ENCODE data around the gene TNFRSF1A.

The TNFRSF1A gene

DNA sequence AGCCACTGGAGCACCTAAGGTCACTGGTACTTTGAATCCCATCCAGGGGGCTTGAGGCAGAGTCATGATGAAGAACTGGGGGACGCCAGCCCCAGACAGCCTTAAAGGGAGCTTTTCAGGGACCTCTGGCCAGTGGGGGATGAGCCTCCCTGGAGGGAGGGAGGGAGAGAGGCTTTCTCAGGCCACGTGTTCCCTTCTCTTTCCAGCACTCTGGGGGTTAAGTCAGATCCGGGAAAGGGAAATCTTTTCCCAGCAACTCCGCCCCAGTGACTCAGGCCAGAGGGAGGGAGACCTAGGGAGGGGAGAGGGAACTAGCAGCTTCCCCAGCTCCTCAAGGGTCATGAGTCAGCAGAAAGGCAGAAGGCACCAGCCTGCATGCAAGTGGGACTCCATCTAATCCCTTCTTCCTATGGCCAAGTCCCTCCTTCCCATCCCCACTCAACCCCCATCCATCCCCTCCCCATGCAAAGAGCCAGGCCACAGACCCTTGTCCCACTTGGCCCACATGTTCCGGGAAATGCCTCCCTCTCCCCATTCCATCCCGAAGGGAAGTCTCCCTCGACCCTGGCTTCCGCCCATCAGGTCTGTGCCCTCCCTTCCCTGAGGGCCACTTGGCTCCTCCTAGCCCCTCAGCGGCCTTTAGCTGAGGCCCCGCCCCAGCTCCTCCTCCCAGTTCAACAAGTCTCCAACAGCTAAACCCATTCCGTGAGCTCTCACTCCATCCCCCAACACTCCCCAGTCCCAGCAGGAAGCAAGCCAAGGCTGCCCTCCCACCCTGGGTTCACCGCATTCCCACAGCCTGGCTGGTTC is 5.6 kb downstream of the TNFRSF1A start:
- no peak for DNase-seq

DNA sequence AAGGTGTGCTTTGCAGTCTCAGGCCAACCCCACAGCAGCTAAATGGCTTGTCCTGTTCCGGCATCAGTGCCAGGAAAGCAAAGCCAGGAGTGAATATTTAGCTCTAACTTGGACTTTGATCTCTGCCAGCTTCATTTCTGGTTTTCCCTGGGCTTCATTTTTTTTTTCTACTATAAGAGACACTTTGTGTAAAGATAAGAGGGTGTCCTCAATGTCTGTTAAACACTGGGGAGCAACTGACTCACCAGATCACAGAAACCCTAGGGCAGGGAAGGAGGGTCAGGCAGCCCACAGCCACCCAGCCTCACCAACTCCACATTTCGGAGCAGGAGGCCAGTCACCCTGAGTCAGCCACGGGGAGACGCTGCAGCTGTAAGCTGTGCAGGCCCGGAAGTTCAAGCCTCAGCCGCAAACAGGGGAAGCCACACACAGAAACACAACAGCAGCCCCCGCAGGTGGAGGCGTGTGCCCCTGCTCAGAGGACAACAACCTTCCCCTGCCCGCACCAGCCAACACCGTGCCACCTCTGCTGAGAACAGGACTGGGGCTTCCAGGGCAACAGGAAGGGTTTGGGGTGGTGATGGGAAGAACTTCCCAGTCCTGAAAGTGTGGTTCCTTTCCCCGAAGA is 6.3 kb downstream of the TNFRSF1A start:
- DNase-seq, result no peak

DNA sequence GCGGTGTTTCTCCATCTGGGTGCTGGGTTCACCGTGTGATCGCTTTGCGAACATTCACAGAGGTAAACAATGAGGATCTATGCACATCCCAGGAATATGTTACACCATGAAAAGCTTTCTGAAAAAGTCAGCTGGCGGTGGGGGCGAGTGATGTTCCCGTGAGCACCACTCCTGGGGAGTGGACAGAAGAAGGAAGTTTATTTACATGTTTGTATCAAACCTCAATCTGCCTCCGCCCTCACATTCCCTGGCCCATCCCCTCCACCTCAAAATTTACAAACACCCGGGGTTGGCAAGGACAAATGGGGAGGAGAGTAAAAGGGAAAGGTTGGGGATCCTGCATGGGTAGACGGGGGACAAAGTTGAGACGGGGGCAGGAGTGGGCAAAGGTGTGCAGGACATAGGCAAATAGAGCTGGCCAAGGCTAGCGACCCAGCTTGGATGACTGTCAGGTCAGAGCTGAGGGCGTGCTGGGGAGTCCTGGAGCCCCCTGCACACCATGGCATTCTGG is 6.9 kb downstream of the TNFRSF1A start:
- no peak for DNase-seq

DNA sequence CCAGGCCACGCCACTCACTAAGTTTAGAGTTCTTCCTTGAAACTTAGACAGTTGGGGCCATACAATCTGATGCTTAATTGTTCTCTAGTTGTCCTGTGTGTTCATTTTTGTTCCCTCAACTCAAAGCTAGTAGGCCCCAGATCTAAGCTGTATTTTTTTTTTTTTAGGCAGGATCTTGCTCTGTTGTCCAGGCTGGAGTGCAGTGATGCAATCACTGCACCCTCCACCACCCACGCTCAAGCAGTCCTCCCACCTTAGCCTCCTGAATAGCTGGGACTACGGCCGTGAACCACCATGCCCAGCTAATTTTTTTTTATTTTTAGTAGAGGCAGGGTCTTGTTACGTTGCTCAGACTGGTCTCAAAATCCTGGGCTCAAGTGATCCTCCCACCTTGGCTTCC is 7.5 kb downstream of the TNFRSF1A start:
- DNase-seq, result no peak

DNA sequence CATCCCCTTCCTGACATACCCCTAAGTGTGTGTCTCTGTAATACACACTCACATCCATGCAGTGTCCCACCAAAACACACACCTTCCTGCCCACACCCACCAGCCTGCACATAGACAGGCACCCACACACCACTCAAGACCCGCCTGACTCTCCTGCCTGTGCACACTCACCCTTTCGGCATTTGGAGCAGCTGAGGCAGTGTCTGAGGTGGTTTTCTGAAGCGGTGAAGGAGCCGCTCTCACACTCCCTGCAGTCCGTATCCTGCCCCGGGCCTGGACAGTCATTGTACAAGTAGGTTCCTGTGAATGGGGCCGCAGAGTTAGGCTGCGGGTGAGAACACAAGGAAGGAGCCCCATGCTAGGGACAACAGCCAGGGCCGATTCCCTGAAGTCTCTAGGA is 8.3 kb downstream of the TNFRSF1A start:
- no peak for DNase-seq

DNA sequence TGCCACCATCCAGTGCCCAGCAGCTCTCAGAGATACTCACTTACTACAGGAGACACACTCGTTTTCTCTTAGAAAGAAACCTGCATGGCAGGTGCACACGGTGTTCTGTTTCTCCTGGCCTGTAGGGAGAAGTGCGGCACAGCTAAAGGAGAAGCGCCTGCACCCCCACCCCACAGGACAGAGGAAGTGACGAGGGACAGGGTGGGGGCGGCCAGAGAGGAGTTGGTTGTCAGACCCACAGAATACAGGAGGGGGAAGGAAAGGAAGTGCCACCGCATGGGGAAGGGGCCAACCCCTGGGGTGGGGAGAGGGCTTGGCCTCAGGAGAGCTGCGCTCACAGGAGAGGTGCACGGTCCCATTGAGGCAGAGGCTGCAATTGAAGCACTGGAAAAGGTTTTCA is 8.8 kb downstream of the TNFRSF1A start:
- DNase-seq, result no peak

DNA sequence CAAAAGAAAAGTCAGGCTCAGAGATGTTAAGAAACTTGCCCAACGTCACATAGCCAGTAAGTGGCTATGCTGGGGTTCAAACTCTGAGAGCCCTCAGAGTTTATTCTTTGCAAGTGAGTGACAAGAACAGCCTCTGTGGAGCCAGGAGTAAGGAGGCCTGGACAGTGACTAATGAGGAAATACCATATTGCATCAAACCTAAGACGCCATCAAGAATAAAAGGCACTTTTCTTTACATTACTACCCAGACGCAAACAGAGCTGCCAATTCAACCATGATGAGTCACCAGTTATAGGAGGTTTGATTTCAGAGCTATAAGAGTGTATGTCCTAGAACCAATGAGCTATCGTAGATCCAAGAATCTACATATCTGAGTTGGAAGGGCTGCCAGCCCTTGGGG is 9.4 kb downstream of the TNFRSF1A start:
- DNase-seq, result no peak

DNA sequence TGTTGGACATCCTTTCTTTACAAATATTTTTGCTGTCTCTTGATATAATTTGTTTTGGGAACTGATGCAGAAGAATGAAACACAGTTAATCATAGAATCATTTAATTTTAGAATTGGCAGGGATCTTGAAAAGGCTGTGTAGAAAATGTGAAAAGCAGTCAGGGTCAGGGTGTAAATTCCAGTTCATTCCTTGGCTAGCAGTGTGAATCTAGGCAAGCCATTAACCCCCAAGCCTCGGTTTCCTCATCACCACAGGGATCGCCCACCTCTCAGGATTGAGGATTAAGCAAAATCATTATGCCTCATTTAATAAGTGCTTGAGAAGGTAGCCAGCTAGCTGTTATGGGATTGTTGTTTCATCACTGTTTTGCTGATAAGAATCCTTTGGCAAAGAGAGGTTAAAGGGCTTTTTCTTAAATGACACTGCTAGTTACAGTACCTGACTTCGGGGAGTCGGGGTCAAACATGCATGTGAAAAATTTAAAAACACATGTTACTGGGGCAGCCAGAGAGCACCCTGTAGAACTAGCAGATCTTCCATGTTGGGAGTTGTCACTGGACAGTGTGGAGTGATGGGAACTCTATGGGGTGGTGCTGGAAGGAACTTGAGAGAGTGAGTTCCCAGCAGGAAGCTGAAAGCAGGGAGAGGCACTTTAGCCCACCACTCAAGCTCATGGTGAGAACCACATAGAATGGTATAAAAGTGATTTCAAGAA is 10.7 kb downstream of the TNFRSF1A start:
- DNase-seq, result no peak

DNA sequence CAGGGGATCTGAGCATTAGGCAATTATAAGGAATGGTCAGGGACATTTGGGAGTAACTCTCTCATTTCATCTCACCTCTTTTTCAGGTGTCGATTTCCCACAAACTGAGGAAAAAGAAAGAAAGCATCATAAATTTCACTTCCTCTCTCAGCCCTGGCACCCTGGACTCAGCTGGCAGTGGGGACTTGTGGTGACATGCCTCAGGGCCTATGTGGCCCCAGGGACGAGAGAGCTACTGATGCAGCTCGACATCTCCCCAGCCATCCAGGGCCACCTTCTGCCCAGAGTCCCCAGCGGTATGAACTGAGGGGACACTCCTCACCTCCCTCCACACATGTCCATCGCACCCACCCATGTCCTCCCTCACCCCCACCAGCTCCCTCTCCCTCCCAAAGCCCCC is 11.7 kb downstream of the TNFRSF1A start:
- DNase-seq, result no peak

DNA sequence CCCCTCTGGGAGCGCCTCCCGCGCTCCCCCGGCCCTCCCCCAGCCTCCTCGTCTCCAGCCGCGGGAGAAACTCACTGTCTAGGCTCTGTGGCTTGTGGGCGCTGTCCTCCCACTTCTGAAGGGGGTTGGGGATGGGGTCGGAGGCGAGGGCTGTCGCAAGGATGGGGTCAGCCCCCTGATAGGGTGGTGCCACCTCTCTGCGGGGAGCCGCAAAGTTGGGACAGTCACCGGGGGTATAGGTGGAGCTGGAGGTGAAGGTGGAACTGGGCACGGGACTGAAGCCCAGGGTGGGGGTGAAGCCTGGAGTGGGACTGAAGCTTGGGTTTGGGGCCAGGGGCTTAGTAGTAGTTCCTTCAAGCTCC is 12.2 kb downstream of the TNFRSF1A start:
- DNase-seq, result no peak

DNA sequence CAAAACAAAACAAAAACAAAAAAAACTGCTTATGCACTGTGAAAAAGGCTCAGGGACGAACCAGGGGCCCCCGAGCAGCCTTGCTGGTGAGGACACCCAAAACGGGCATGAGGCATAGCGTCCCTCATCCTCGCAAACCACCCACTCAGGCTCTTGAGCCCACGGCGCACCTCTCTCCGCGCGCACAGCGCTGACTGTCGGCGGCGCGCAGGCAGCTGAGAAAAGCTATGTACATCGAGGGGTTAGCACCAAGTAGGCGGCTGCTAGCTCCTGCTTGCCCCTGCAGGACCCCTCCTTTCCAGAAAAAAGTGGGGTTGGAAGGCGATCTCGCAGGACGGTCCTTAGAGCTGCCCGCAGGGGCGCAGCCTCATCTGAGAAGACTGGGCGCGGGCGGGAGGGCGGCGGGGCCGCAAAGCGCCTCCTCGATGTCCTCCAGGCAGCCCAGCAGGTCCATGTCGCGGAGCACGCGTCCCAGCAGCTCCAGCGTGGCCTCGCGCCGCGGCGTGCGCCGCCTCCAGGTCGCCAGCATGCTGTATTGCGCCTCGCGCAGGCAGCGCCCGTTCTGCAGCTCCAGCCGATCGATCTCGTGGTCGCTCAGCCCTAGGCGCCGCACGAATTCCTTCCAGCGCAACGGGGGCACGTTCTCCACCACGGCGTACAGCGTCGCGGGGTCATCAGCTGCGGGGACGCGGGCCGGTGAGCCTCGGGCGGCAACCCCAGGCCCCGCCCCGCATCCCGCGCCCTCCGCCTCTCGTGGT is 12.8 kb downstream of the TNFRSF1A start:
- no peak for DNase-seq

DNA sequence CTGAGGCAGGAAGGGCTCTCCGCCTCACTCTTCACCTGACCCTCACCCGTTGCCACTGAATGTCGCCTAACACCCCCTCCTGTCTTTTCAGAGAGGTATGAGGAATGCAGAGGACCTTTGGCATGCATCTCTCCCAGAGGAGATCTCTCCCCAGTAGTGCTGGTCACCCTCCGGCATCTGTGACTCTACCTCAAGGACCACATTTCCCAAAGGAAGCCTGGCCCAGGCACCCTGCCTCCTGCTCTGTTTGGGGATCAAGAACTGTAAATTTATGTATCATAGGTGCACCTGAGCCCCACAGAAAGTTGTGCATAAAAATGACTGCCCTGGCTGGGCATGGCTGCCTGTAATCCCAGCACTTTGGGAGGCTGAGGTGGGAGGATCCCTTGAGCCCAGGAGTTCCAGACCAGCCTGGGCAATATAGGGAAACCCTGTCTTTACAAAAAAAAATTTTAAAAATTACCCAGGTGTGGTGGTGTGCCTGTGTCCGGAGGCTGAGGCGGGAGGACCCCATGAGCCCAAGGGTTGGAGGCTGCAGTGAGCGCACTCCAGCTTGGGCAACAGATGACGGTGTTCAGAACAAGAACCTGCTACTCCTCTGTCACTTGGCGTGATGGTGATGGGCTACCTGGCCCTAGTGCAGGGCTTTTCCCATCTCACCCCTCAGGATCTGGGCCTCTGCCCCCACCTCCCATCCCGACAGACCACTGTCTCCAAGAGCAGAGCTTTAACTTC is 13.7 kb downstream of the TNFRSF1A start:
- no peak for DNase-seq

DNA sequence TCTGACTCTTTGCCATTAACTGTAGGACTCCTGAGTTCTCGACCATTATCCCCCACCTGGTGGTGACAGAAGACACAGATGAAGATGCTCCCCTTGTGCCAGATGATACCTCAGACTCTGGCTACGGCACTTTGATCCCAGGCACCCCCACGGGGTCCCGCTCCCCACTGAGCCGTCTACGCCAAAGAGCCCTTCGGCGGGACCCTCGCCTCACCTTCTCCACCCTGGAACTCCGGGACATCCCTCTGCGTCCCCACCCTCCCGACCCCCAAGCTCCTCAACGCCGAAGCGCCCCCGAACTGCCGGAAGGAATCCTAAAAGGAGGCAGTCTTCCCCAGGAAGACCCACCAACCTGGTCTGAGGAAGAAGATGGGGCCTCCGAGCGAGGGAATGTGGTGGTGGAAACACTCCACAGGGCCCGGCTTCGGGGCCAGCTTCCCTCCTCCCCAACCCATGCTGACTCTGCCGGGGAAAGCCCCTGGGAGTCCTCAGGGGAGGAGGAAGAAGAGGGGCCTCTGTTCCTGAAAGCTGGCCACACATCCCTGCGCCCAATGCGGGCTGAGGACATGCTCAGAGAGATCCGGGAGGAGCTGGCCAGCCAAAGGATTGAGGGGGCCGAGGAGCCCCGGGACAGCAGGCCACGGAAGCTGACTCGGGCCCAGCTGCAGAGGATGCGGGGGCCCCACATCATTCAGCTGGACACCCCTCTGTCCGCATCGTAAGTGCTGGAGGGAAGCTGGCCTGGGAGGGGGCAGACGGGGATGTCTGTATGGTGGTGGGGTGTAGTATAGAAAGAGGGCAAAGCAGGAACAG is 14.4 kb downstream of the TNFRSF1A start:
- no peak for DNase-seq

DNA sequence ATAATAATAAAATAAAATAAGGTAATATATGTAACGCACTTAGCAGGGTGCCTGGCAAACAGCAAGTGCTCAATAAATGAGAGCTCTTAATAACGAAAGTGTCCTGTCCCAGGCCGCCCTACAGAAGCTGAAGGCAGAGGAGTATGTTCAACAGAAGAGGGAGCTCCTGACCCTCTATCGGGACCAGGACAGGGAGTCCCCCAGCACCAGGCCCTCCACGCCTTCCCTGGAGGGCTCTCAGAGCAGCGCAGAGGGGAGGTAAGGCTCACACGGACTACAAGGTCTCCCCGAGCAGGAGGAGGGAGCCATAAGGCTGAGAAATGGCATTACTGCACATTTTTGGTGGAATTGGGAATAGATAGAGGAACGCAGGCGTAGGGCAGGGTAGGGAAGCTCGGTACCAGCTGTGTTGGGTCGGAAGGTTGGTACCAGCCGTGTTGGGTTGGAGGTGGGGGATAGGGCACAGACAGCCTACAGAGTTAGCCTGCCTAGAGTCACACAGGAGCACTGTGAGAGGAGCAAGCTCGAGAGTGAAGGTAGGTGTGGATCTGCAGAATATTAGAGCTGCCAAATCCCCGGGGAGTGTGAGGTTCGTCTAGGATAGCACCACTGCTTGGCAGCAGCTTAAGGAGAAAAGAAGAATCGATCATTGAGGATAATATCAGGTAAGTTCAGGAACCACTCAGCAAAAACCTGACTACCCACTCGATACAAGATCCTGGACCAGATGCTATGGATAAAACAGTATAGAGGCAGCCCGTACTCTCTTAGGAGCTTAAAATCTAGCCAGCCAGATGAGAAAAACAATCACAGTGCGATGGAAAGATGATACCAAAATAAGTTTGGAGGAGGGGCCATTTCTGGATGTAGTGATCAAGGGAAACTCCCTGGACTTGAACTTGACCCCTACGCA is 15.3 kb downstream of the TNFRSF1A start:
- DNase-seq, result no peak

DNA sequence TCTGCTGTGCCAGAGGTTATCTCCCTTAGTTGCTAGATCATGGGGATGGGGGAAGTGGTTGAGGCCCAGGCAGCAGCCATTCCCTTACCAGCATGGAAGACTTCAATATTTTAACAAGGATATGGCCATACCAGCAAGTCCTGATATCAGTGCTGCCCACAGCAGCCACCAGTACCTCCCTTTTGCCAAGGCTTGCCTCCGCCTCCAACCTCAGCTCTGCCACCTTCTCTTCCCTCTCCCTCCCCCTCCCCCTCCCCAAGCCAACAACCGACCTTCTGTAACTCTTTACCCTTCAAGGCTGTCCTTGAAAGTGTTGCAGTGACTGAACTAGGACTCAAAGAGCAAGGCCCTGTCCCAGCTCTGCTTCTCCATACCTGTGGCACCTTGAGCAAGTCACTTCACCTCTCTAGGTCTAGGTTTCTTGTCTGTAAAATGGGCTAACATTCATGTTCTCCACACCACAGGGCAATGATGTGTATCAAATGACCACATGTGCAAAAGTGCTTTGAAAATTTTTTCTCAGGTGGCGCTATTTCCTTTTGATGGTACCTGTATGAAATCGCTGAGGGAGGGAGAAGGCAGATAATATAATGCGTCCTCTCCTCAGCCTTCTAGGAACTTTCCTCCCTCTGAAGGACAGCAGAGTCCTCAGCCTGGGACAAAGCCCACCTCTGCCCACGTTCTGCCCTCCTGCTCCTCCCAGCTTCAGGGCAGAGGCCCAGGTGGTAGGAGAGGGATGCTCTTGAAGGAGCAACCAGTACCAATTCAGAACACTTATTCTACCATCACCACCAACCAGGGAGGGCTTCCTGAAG is 16.7 kb downstream of the TNFRSF1A start:
- DNase-seq, result no peak

DNA sequence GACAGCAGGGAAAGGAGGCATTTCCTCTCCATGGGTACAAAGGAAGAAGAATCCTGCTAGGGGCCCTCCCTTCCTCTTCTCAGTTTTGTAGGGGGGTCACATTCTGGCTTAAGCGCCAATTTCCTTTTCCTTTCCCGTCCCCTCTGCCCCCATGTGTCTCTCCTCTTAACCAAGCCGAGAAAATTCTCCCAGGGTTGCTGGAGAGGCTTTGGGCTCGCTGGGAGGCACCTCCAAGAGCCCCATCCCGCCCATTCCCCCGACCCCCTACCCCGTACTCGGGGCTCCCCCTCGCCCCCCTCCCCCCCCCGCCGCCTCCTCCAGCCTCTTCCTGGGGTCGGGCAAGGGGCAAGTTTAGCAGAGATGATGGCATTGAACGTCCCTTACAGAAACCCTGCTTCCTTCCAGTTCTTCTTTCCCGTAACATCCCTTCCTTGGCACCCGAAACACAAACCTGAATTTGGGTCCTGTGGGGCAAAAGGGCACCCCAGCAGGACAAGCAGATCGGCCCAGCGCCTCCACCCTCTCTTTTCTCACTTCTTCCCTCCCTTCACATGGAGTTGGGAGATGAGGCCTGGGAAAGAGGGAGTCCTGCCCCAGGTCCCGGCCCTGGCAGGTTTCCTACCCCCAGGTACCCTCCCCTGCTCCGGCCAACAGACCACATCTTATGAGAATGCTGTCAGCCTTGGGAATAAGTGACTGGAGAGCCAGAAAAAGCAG is 17.7 kb downstream of the TNFRSF1A start:
- DNase-seq, result no peak

DNA sequence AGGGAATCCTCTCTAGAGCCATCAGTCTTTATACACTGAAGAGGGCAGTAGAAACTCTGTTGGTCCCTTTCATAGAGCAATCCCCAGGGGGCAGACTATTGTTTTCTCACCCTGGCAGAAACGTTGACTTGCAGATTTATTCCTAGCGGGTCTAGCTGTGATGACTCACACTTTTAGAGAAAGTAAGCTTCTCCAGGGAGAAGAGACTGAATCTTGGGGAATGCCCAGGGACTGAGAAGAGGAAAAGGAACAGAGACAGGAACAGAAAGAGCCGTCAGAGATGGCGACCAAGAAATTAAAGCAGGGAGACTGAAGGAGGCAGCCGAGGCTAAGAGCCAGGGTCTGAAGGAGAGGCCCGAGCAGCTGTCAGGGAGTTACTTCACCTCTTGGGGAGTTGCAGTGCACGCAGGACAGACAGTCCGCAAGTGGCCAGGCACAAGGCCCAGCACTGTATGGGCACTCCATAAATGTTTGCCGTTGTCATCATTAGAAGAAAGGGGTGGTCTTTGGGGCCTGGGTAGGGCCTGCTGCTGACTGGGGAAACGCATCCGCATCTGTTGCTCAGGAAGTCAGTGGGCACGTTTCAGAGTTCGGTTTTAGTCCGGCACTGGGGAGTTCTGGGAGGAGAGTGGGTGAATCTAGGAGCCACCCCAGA is 18.4 kb downstream of the TNFRSF1A start:
- peak; percentile 10 for DNase-seq

DNA sequence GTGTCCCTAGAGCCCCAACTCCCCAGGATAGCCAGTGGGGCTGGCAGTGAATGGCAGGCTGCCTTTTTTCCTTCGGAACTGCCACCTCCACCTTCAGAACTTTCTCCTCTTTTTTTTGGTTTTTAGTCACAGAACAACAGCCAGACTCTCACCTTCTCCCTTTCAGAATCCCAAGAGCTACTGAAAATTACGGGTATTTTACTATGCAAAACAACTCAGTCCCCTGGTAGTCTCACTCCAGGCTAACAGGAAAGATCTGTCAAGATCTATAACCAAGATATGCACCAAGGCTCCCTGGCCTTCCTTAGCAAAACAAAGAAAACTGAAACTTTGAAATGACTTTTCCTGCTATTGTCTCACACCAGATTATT is 18.9 kb downstream of the TNFRSF1A start:
- DNase-seq, result no peak

Measured in NCI-H1694 (cell line).